Loucy (cell line): ENCODE data around the gene RAB40B.

ENCODE experiments used
- H2AFZ ChIP-seq: fragments of 200-600 bp; sonication (generic); 2 replicates; pipeline ENCODE4 v1.6.0; 2016; ENCODE audit warnings: antibody characterized with exemption, mild to moderate bottlenecking, low read length, moderate library complexity
- H3F3A ChIP-seq: fragments of 200-600 bp; 2 replicates; pipeline ENCODE4 v1.6.0; 2016; ENCODE audit warnings: antibody characterized with exemption, low read depth, mild to moderate bottlenecking
- H3K27me3 ChIP-seq: fragments of 200-600 bp; sonication (generic); 2 replicates; pipeline ENCODE4 v1.6.1; 2014; ENCODE audit warnings: low read length, mild to moderate bottlenecking; ENCODE audit not compliant: insufficient read depth, poor library complexity, severe bottlenecking
- H3K36me3 ChIP-seq: fragments of 200-600 bp; sonication (generic); 2 replicates; pipeline ENCODE4 v1.6.1; 2016; ENCODE audit warnings: low read length; ENCODE audit not compliant: insufficient read depth
- H3K4me1 ChIP-seq: fragments of 200-600 bp; sonication (generic); 2 replicates; pipeline ENCODE4 v1.5.1; 2014; ENCODE audit warnings: low read length, mild to moderate bottlenecking; ENCODE audit not compliant: insufficient read depth, poor library complexity, severe bottlenecking
- H3K4me2 ChIP-seq: fragments of 200-600 bp; sonication (generic); 2 replicates; pipeline ENCODE4 v1.6.0; 2014; ENCODE audit warnings: antibody characterized with exemption, low read length, low read depth, mild to moderate bottlenecking; ENCODE audit not compliant: poor library complexity, severe bottlenecking
- H3K4me3 ChIP-seq: fragments of 200-600 bp; sonication (generic); 2 replicates; pipeline ENCODE4 v1.5.1; 2014; ENCODE audit warnings: low read length, mild to moderate bottlenecking, mixed read lengths; ENCODE audit not compliant: poor library complexity, severe bottlenecking
- H3K79me2 ChIP-seq: fragments of 200-600 bp; sonication (generic); 2 replicates; pipeline ENCODE4 v1.6.1; 2014; ENCODE audit warnings: low read length; ENCODE audit not compliant: insufficient read depth
- H3K9ac ChIP-seq: fragments of 200-600 bp; sonication (generic); 2 replicates; pipeline ENCODE4 v1.6.0; 2014; ENCODE audit warnings: mild to moderate bottlenecking, low read depth, low read length, moderate library complexity; ENCODE audit not compliant: poor library complexity, severe bottlenecking
- H3K9me2 ChIP-seq: fragments of 200-600 bp; sonication (generic); replicated peaks from 2 replicates; pipeline ENCODE4 v1.6.1; 2016; ENCODE audit warnings: low read depth, low read length, mixed read lengths
- H3K9me3 ChIP-seq: fragments of 200-600 bp; sonication (generic); 2 replicates; pipeline ENCODE4 v1.6.1; 2014; ENCODE audit warnings: mild to moderate bottlenecking, antibody characterized with exemption, low read length, low read depth; ENCODE audit not compliant: insufficient read depth
- H4K20me1 ChIP-seq: fragments of 200-600 bp; sonication (generic); 2 replicates; pipeline ENCODE4 v1.6.0; 2014; ENCODE audit warnings: antibody characterized with exemption, low read length, mild to moderate bottlenecking; ENCODE audit not compliant: insufficient read depth, poor library complexity, severe bottlenecking
- EZH2phosphoT487 ChIP-seq: fragments of 200-600 bp; IDR thresholded peaks from 2 replicates; pipeline ENCODE4 v1.6.1; 2018; ENCODE audit warnings: antibody characterized with exemption, mild to moderate bottlenecking, moderate library complexity, borderline replicate concordance
- TF ChIP-seq, protein P1 (sequence below): fragments of 200-600 bp; sonication (generic); conservative IDR thresholded peaks from 2 replicates; pipeline ENCODE4 v1.5.1; 2014; ENCODE audit warnings: mild to moderate bottlenecking, antibody characterized with exemption, low read length

Gene RAB40B

DNA sequence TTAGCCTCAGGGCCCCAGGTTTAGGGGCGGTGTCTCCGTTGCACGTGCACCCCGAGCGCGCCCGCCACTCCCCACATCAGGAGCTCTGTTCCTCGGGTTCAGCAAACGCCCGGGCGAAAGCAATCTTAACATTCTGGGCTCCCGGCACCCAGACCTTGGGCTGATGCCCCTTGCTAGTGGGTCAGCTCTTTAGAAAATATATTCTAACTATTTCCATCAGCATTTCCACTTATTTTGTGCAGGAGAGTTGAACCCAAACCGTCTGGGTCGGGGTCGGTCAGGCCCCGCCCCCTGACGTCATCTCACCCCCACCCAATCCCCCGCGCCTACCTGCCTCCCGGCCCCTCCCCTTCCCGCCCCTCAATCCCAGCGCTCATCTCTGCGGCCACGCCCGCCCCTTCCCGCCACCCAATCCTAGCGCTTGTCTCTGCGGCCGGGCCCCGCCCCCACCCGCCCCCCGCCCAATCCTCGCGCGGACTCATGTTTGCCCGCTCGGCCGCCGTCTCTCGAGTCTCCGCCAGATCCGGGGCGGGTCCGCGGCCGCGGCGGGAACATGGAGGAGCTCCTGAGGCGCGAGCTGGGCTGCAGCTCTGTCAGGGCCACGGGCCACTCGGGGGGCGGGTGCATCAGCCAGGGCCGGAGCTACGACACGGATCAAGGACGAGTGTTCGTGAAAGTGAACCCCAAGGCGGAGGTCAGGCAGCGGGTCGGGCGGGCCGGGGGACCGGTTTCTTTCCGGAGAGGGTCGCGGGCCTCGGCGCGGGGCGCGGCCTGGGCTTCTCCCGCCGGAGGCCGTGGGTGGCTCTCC is 17.9 kb upstream of the RAB40B start, which contains the start of gene FN3KRP:
Gene FN3KRP, plus strand, starts transcription at position 504 of the 808 bp plus-strand sequence. Its CDS starts 50 bp downstream, at position 554.
- Histone ChIP-seq H3K79me2 (peaks cover 24% of the 10 kb centered on the region), H4K20me1 (peaks cover 13% of the 10 kb centered on the region), H3K36me3 (peaks cover 4% of the 10 kb centered on the region; the same call in 1 of the 2 replicates), H3K27me3 (peaks cover 4% of the 10 kb centered on the region), H3F3A (no peaks in the 10 kb centered on the region), H3K9me3 (no peaks in the 10 kb centered on the region), H3K9ac (peak within 1 kb of the TSS; percentile 98), H2AFZ (peak within 1 kb of the TSS; percentile 97), H3K4me2 (peak within 1 kb of the TSS; percentile 96), H3K4me3 (peak within 1 kb of the TSS; percentile 99), H3K4me1 (peaks cover 16% of the 10 kb centered on the region), H3K9me2 (no peaks in the 10 kb centered on the region)
- TF ChIP-seq EZH2phosphoT487: no peak
- TF ChIP-seq, protein P1, sequence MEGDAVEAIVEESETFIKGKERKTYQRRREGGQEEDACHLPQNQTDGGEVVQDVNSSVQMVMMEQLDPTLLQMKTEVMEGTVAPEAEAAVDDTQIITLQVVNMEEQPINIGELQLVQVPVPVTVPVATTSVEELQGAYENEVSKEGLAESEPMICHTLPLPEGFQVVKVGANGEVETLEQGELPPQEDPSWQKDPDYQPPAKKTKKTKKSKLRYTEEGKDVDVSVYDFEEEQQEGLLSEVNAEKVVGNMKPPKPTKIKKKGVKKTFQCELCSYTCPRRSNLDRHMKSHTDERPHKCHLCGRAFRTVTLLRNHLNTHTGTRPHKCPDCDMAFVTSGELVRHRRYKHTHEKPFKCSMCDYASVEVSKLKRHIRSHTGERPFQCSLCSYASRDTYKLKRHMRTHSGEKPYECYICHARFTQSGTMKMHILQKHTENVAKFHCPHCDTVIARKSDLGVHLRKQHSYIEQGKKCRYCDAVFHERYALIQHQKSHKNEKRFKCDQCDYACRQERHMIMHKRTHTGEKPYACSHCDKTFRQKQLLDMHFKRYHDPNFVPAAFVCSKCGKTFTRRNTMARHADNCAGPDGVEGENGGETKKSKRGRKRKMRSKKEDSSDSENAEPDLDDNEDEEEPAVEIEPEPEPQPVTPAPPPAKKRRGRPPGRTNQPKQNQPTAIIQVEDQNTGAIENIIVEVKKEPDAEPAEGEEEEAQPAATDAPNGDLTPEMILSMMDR: no peak

DNA sequence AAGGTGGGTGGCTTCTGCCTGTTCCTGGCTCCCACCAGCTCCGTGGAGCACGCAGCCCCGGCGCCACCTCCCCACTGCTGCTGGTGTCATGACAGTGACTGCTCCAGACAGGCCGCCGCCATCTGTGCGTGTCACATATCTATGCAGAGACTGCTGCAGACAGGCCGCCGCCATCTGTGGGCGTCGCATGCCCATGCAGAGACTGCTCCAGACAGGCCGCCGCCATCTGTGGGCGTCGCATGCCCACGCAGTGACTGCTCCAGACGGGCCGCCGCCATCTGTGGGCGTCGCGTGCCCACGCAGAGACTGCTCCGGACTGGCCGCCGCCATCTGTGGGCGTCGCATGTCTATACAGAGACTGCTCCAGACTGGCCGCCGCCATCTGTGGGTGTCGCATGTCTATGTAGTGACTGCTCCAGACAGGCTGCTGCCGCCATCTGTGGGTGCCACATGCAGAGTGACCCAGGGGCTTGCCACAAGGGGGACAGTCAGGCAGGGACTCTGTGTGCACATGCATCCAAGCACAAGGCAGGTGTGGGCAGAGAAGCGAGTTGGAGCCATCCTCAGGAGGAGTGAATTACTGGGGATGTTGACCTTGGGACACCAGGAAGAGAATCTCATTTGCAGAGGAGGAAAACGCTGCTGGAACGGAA is 14.7 kb upstream of the RAB40B start:
- Histone ChIP-seq H3F3A (no peaks in the 10 kb centered on the region), H2AFZ (no peak overlapping the region), H3K36me3 (no peaks in the 10 kb centered on the region), H3K9ac (no peak overlapping the region), H4K20me1 (peaks cover 13% of the 10 kb centered on the region), H3K27me3 (peaks cover 4% of the 10 kb centered on the region), H3K4me3 (no peak overlapping the region), H3K9me3 (no peaks in the 10 kb centered on the region), H3K9me2 (no peaks in the 10 kb centered on the region), H3K79me2 (peaks cover 16% of the 10 kb centered on the region), H3K4me1 (peaks cover 12% of the 10 kb centered on the region), H3K4me2 (no peak overlapping the region)
- TF ChIP-seq EZH2phosphoT487: no peak
- TF ChIP-seq, protein P1: no peak

DNA sequence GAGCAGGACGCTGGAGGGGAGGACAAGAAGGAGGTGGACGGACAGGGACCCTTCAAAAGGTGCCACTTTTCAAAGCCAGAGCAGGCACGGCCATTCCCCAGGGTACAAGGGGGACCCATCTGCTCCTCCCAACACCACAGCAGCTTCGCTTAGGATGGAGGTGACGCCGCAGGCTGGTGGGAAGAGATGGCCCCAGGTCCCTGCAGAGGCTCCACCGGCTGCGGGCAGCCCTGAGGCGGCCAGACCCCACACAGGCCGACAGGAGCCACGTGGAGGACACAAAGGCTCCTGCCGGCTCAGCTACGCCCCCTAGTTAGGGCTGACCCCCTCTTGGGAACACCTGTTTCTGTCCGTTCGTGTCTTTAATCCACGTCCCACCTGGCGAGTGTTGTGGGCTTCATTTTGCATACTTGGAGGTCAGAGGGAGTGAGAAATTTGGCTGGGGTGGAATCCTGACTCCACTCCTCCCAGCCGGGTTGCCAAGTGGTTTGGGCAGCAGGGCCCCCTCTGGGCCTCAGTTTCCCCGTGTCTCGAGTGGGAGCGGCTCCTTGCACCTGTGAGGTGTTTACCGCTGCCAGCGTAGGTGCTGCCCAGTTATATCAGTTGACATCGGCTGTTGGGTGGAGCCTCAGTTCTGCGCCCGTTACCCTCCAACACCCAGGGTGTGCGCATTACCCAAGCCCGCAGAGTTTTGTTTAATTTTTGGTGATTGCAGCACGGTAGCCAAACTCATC is 12.2 kb upstream of the RAB40B start:
- no peaks in the 10 kb centered on the region for H3K9me2 ChIP-seq
- H3K4me2 ChIP-seq: no peak overlapping the region
- H3K9me3 ChIP-seq: no peaks in the 10 kb centered on the region
- H4K20me1 ChIP-seq: no peaks in the 10 kb centered on the region
- H3K9ac ChIP-seq: no peak overlapping the region
- no peak overlapping the region for H2AFZ ChIP-seq
- no peaks in the 10 kb centered on the region for H3F3A ChIP-seq
- H3K4me3 ChIP-seq: no peak overlapping the region
- no peak for TF ChIP-seq EZH2phosphoT487
- TF ChIP-seq, protein P1: 0 out of 2 replicates have a peak, but pooled peaks have one; percentile 9
- H3K27me3 ChIP-seq: no peaks in the 10 kb centered on the region
- peaks cover under 1% of the 10 kb centered on the region for H3K4me1 ChIP-seq
- H3K36me3 ChIP-seq: no peaks in the 10 kb centered on the region
- H3K79me2 ChIP-seq: no peaks in the 10 kb centered on the region
